Measurements from ENCODE around the gene PTPN2.

PTPN2 gene

GRCh38 chr18:12750076-12750714, 133.8 kb downstream of the PTPN2 start:
- DNase-seq (ENCODE audit: low spot score) (peak; percentile 8), FAIRE-seq (no peak)

- DNase-seq (ENCODE audit: low spot score) (no peak), FAIRE-seq (no peak)
Measured at GRCh38 chr18:12749121-12749520, 134.9 kb downstream of the PTPN2 start.

GRCh38 chr18:12748671-12749070, 135.4 kb downstream of the PTPN2 start:
- FAIRE-seq (no peak), DNase-seq (ENCODE audit: low spot score) (no peak)

DNA sequence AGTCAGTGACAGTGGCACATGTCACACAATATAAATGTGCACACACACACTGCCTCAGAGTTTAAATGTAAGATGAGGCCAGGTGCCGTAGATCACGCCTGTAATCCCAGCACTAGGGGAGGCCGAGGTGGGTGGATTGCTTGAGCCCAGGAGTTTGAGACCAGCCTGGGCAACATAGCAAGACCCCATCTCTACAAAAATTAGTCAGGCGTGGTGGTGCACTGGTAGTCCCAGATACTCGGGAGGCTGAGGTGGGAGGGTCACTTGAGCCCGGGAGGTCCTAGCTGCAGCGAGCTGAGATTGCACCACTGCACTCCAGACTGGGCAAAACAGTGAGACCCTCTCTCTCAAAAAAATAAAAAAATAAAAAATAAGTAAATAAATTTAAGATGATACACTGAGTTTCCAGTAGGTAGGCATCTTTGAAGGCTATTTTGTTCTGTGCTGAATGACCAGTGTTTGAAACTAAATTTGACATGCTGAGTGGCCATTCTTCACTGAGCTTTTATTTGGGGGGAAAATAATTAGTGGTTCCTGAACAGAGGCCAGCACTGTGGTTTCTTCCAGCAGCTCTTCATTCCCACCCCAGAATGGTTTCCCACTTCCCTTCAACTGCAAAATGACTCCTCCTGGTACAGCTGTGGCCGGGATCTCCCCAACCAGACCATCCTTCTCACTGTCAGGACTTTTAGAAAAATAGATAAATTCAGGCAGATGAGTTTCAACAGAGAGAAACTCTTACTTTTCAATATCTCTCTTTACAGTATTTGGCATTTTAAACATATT, 136.3 kb downstream of the PTPN2 start:
- FAIRE-seq (no peak), DNase-seq (ENCODE audit: low spot score) (no peak)

DNA sequence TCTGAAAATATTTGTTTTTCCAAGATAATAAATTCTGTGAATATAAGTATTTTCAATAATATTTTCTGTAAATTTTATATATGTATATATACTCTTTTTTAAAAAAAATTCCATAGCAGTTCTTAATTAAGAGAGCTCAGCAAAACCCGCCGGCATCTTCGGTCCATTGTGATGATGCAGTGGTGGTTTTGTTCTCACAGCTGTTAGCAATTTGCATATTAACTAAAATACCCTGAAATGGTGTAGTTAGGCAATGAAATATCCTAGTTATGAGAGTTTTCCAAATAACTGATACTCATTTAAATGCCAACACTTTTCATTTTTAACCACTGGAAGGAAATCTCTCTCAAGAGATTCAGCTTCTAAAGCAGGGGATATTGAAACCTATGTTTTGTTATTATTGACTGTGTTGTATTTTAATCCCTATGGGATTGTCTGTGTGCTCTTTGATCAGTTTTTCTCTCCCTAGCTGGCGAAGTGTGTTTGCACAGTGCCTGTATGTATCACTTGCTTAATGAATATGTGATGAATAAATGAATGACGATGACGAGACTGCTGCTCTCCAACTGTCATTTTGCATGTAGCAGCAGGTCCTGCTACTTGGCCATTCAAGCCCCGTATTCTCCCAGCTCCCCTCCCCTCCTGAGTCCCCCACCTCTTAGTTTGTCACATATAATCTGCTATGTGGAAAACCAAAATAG, 138.8 kb downstream of the PTPN2 start:
- DNase-seq (ENCODE audit: low spot score), result no peak

GRCh38 chr18:12744103-12744502, 139.9 kb downstream of the PTPN2 start:
- peak; percentile 76 for FAIRE-seq
- peak; percentile 58 for DNase-seq (ENCODE audit: low spot score)

More for the DNA sequence above, 138.8 kb downstream of the PTPN2 start:
- FAIRE-seq, result no peak

DNA sequence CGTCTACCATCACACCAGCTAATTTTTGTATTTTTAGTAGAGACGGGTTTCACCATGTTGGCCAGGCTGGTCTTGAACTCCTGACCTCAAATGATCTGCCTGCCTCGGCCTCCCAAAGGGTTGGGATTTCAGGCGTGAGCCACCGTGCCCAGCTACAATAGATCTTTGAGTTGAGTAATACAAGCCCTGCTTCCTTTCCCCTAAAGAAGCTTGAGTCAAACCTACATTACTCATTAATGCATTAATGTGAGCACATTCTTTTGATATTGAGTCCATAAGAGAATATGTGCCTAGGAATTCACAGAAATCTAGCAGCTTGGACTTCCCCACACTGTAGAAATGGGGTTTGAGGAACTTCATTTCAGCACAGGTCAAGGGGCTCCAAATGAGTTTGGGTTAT, 141.6 kb downstream of the PTPN2 start:
- DNase-seq (ENCODE audit: low spot score), result peak; percentile 45
- FAIRE-seq, result no peak

Data from RCC 7860 (cell line).